ENCODE measurements around the gene OXSR1.

GRCh38 chr3:38125305-38126120, 39.8 kb upstream of the OXSR1 start:
- TF ChIP-seq EZH2 (IDR thresholded peaks at IDR 0.05) (no peak), POLR2AphosphoS5 (IDR thresholded peaks at IDR 0.05; ENCODE audit: borderline replicate concordance, low read depth, low read length) (no peak), FOXP2 (optimal IDR thresholded peaks at IDR 0.05; ENCODE audit: control extremely low read depth, extremely low read length, insufficient read depth) (no peak)

Data from SK-N-MC (cell line).